ENCODE measurements around the gene LYPLA2.
A peak's percentile ranks its signal among the peaks of the same experiment; 100 is the strongest.

LYPLA2 gene

DNA sequence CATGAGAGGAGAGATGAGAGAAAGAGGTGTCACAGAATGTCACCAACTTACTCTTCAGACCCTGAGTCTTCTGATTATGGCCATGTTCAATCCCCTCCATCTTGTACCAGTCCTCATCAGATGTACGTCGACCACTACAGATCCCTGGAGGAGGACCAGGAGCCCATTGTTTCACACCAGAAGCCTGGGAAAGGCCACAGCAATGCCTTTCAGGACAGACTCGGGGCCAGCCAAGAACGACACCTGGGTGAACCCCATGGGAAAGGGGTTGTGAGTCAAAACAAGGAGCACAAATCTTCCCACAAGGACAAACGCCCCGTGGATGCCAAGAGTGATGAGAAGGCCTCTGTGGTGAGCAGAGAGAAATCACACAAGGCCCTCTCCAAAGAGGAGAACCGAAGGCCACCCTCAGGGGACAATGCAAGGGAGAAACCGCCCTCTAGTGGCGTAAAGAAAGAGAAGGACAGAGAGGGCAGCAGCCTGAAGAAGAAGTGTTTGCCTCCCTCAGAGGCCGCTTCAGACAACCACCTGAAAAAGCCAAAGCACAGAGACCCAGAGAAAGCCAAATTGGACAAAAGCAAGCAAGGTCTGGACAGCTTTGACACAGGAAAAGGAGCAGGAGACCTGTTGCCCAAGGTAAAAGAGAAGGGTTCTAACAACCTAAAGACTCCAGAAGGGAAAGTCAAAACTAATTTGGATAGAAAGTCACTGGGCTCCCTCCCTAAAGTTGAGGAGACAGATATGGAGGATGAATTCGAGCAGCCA is 39.7 kb upstream of the LYPLA2 start:
- peak; percentile 79 for TF ChIP-seq CTCF (IDR thresholded peaks at IDR 0.05; ENCODE audit: low read depth, low read length)
- no peak overlapping the region for H3K4me3 ChIP-seq (ENCODE audit: low read depth, low read length)

DNA sequence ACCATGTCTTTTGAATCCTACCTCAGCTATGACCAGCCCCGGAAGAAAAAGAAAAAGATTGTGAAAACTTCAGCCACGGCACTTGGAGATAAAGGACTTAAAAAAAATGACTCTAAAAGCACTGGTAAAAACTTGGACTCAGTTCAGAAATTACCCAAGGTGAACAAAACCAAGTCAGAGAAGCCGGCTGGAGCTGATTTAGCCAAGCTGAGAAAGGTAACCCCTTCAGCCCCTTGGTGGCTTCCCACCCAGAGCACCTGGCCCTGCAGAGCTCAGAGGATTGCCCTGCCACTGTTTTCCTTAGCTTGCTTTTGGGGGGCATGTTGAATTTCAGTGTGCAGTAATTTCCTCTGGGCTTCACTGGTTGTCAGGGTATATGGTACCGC is 39.1 kb upstream of the LYPLA2 start:
- H3K4me3 ChIP-seq (ENCODE audit: low read depth, low read length): no peak overlapping the region
- TF ChIP-seq CTCF (IDR thresholded peaks at IDR 0.05; ENCODE audit: low read depth, low read length): no peak

GRCh38 chr1:23752909-23753308 is 38.0 kb upstream of the LYPLA2 start:
- TF ChIP-seq CTCF (IDR thresholded peaks at IDR 0.05; ENCODE audit: low read depth, low read length): no peak
- no peak overlapping the region for H3K4me3 ChIP-seq (ENCODE audit: low read depth, low read length)

GRCh38 chr1:23756676-23757075 is 34.3 kb upstream of the LYPLA2 start:
- H3K4me3 ChIP-seq (ENCODE audit: low read depth, low read length): no peak overlapping the region
- no peak for TF ChIP-seq CTCF (IDR thresholded peaks at IDR 0.05; ENCODE audit: low read depth, low read length)

DNA sequence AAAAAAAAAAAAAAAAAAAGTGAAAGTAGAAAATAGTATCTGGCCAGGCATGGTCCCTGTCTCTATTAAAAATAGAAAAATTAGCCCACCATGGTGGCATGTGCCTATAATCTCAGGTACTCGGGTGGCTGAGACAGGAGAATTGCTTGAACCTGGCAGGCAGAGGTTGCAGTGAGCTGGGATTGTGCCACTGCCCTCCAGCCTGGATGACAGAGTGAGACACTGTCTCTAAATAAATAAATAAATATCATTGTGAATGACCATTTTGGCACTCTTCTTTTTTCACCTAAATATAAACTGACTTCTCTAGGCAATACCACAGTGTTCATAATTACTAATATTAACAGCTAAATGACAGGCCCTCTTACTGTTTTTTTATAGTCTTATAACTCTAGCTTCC is 33.1 kb upstream of the LYPLA2 start:
- H3K4me3 ChIP-seq (ENCODE audit: low read depth, low read length): no peak overlapping the region
- no peak for TF ChIP-seq CTCF (IDR thresholded peaks at IDR 0.05; ENCODE audit: low read depth, low read length)

DNA sequence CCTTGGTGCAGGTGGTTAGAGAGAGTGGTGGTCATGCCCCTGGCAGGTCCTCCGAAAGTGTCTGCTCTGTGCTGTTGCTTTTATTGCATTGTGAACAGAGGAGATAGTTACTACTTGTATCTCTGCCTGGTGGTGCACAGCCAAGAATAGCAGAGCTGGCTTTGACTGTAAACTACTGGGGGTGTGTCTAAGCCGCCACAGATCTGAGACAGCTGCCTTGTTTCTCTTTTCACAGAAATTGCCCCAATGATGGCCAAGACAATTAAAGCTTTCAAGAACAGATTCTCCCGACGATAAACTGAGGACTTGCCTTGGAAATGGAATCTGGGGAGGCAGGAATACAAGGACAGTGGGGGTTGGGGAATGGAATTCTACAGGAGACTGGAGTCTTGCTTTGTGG is 31.7 kb upstream of the LYPLA2 start:
- no peak overlapping the region for H3K4me3 ChIP-seq (ENCODE audit: low read depth, low read length)
- no peak for TF ChIP-seq CTCF (IDR thresholded peaks at IDR 0.05; ENCODE audit: low read depth, low read length)

- no peak for TF ChIP-seq CTCF (IDR thresholded peaks at IDR 0.05; ENCODE audit: low read depth, low read length)
- no peak overlapping the region for H3K4me3 ChIP-seq (ENCODE audit: low read depth, low read length)
These were observed 27.8 kb upstream of the LYPLA2 start for GRCh38 chr1:23763041-23763577.
